Loucy (cell line): ENCODE data around the gene SMURF1.

ENCODE experiments used
- CTCF ChIP-seq: fragments of 200-600 bp; sonication (generic); conservative IDR thresholded peaks from 2 replicates; pipeline ENCODE4 v1.5.1; 2014; ENCODE audit warnings: mild to moderate bottlenecking, antibody characterized with exemption, low read length
- EZH2phosphoT487 ChIP-seq: fragments of 200-600 bp; IDR thresholded peaks from 2 replicates; pipeline ENCODE4 v1.6.1; 2018; ENCODE audit warnings: antibody characterized with exemption, mild to moderate bottlenecking, moderate library complexity, borderline replicate concordance

GRCh38 chr7:99141841-99142726, 1.8 kb downstream of the SMURF1 start:
- TF ChIP-seq CTCF (no peak), EZH2phosphoT487 (no peak)
